ENCODE data around the gene PRORP.
"Not testable (repeated sequence)": the region's sequence is repeated elsewhere in the genome, so short reads cannot be mapped to it uniquely, and the experiment has no call there.

Gene PRORP

DNA sequence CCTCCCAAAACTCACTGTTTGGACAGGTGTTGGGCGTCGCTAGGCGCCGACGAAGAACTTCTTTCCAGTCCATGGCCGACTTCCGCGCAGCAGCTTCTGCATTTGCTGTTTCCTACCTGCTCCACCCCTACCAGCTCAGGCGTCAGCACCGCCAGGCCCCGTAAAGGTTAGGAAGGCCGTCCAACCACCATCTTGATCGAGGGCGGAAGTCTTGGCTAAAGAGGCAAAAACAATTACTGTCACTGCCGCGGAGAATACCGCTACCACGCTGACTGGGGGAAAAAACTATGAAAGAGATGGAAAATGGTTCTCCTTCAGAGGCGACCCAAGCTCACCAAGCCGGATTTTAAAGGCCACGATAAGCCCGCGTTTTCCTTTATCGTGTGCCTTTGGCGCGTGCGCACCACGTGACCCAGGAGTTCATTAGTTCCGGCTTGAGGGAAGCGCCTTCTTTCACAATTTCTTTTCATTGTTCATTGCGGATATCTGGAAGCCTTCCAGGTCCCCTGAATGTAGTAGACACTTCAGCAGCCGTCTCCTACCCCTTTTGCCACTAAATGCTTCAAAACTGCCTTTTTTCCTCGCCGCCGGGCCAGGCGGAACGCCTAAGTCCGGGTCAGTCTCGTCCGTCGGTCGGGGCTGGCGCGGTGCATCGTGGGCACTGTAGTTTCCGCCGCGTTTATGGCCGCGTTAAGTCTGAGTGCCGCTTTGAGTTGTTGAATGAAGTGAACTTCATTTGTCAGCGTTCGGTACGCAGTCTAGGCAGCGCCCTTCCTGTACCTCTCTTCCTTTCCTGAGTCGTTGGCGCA, at the start of gene PRORP, which contains the start of gene PPP2R3C:
PRORP (plus strand) TSS at position 666 of the 809 bp plus-strand sequence. CDS start 694 bp downstream, outside the sequence.
PPP2R3C (minus strand) TSS at position 104 of the 809 bp plus-strand sequence; CDS start at position 73, 31 bp downstream.
- peak; percentile 97 for DNase-seq

GRCh38 chr14:35073486-35073885, 48.9 kb upstream of the PRORP start:
- DNase-seq: peak; percentile 70

DNA sequence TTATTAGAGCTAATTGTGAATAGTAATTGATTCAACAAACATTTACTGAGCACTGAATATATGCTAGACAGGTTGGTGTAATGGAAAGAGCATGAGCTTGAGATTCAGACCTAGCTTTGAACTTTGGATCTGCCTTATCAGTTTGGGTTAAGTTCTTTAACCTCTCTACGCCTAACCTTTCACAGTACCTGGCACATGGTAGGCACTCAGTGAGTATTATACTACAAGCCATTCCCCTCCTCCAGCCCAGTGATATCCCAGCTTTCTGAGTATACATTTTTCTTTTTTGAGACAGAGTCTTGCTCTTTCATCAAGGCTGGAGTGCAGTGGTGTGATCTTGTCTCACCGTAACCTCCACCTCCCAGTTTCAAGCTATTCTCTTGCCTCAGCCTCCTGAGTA, 44.3 kb upstream of the PRORP start:
- no peak for DNase-seq

DNA sequence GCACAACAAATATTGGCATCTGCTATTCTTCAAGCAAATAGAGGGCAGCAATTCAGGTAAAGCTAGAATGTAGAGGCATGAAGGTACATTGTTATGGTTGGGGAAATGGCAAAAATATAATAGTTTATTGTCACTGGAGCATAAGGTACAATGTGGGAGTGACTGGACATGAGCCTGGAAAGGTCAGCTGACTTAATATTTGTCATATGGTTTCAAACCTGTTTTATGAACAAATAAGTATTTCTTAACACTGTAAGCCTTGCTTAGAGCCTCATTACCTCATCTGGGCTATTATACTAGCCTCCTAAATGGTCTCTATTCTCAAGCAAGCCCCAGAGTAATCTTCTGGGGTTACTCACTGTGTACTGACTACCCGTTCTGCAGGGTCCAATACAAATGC, 42.6 kb upstream of the PRORP start:
- no peak for DNase-seq

DNA sequence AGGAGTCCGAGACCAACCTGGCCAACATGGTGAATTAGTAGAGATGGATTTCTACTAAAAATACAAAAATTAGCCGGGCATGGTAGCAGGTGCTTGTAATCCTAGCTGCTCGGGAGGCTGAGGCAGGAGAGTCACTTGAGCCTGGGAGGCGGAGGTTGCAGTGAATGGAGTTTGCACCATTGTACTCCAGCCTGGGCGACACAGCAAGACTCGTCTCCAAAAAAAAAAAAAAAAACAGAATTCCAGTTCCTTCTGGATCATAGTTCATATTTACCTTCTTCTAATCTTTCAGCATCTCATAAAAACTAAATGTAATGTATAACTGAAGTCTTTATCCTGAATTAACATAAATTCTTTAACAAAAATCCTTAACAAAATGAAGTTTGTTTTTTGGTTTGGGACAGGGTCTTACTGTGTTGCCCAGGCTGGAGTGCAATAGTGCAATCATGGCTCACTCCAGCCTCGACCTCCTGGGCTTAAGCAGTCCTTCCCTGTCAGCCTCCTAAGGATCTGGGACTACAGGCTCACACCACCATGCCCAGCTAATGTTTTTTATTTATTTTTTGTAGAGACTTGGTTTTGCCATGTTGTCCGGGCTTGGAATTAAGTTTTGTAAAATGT, 38.7 kb upstream of the PRORP start:
- no peak for DNase-seq

DNA sequence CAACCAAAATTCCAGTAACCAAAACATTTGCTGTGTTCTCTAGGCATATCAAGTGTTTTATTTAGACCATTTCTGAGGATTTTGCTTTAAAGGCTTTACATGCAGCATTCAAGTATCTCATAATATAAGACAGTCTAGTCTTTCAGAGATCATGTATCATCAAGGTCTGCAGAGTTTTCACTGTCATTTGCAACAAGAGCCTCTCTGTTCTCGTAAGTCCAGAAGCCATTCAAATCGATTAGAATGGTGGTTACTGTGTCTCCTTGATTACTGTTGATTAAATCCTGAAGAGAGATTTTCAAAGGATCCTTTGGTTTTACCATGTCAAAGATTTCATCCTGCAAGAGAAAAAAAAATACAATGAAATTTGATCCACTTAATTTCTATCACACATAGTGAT, 36.9 kb upstream of the PRORP start:
- no peak for DNase-seq

DNA sequence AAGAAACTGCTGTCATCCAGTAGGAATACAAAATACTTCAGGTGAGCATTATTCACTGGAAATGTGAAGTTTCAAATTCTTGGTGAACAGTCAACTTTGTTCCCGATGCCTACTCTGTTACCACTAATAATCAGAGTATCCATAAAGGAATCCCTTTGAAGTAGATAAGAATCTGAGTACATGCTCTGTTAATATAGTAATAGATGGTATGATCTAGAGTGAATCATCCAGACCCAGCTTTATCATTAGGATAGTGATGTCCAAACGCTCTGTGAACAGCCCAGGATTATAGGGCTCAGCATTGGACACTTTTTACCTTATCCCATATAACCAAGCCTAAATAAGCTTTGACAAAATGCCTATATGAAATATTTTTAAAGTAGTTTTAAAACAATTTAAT, 33.8 kb upstream of the PRORP start:
- DNase-seq: no peak

- DNase-seq: not testable (repeated sequence)
These were observed 27.7 kb upstream of the PRORP start for GRCh38 chr14:35094645-35095044.

- DNase-seq: no peak
These were observed 14.5 kb upstream of the PRORP start for GRCh38 chr14:35107866-35108265.

DNA sequence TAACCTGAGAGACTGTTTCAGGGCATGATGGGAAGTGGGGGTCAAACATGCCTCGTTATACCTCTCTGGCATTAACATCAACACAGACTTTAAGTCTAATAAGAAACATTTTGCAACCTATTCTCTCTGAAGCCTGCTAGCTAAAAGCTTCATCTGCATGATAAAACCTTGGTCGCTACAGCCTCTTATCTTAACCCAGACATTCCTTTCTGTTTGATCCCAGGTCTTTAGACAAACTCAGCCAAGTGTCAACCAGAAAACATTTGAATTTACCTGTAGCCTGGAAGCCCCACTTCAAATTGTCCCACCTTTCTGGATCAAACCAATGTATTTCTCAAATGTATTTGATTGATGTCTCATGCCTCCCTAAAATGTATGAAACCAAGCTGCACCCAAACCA, 9.7 kb upstream of the PRORP start:
- DNase-seq: peak; percentile 25

- DNase-seq: no peak
These were observed 8.9 kb upstream of the PRORP start for GRCh38 chr14:35113308-35113950.

GRCh38 chr14:35114036-35114435, 8.3 kb upstream of the PRORP start:
- DNase-seq: no peak

DNA sequence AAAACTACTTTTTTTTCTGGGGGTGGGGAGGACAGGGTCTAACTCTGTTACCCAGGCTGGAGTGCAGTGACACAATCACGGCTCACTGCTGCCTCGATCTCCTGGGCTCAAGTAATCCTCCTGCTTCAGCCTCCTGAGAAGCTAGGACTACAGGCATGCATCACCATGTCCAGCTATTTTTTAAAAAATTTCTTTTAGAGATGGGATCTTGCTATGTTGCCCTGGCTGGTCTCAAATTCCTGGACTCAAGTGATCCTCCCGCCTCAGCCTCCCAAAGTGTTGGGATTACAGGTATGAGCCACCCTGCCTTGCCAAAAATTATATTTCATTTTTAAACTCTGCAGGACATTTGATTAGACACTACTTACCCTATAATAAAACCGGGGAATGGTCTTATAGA, 6.1 kb upstream of the PRORP start:
- DNase-seq: no peak

DNA sequence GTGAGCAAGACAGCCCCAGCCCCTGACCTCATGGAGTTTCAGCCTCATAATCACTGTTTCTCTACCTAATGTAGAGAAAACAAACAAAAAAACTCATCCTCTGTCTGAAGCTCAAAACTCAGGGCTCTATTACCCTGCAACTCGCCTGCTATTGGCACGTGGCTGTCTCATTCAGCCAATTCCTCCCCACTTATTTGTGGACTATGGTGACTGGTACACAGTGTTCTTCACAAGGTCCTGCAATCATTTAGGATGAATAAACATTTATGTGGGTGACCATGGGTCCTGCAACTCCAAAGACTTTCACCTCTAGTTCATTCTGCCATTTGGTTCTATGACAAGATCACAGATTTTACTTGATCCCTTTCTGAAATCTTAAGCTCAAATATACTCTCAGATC, 5.2 kb upstream of the PRORP start:
- no peak for DNase-seq

DNA sequence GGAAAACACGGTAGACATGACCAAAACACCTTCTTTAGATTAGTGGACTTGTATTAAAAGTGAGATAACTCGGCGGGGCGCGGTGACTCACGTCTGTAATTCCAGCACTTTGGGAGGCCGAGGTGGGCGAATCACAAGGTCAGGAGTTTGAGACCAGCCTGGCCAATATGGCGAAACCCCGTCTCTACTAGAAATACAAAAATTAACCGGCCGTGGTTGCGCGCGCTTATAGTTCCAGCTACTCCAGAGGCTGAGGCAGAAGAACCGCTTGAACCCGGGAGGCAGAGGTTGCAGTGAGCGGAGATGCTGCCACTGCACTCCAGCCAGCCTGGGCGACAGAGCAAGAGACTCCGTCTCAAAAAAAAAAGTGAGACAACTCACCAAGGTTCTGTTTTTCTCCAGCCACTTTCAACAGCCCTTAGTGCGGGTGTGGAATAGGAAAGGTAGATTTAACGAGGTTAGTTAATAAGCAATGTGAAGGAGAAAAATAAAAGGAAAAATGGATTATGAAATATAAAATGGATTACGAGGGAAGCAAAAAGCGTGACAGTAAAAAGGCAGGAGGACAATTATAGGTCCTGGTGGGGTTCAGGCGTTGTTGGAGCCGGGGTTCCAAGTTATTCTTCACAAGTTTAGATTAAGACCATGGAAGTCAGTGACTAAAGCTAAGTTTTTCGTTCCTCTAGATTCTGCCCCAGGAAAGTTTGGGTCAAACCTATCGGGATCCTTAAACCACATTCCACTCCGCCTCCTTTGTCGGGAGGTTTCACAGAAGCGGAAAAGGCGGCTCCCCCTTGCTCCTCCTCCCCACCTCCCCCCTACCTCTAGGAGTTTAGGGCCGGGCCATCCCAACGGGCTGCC, 1.1 kb upstream of the PRORP start:
- DNase-seq: no peak

DNA sequence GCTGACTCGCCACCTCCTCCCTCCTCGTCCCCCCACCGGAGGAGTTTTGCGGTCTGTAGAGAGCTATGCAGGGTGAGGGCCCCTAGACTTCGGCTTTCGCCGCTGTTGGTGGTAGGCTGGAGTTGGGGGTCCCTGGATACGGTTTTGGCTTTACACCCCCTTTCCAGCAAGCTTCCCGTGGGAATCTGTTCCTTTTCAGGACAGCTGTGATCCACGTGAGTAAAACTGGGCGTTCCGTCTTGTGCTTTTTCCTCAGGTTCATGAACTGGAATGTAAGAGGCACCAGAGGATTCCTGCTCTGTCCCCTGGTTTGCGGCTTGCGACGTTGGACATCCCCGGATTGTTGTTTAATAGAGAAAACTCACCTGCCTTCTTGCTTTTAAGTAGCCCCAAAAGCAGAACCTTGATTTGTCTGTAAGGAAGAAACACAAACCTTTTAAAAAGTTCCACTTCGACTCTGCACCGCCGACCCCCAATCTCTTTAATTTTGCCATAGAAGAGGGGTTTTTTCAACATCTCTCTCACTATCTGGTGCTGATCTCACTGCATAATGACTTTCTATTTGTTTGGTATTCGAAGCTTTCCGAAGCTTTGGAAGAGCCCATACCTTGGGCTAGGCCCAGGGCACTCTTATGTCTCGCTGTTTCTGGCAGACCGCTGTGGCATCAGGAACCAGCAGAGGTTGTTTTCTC, 490 bp downstream of the PRORP start:
- DNase-seq: peak; percentile 26

- no peak for DNase-seq
These were observed 994 bp downstream of the PRORP start for GRCh38 chr14:35123388-35123703.

DNA sequence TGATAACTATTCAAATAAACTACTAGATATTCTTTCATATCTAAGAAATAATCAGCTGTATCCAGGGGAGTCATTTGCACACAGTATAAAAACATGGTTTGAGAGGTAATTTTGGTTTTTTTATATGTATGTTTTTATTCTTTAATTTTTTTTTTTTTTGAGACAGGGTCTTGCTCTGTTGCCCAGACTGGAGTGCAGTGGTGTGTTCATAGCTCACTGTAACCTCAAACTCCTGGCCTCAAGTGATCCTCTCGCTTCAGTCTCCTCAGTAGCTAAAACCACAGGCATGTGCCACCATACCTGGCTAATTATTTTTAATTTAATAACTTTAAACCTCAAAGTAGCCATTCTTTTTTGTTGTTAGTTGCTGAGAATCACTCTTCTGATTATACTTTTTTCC, 1.8 kb downstream of the PRORP start:
- DNase-seq: no peak

- DNase-seq: peak; percentile 21
These were observed 11.4 kb downstream of the PRORP start for GRCh38 chr14:35133542-35134328.

DNA sequence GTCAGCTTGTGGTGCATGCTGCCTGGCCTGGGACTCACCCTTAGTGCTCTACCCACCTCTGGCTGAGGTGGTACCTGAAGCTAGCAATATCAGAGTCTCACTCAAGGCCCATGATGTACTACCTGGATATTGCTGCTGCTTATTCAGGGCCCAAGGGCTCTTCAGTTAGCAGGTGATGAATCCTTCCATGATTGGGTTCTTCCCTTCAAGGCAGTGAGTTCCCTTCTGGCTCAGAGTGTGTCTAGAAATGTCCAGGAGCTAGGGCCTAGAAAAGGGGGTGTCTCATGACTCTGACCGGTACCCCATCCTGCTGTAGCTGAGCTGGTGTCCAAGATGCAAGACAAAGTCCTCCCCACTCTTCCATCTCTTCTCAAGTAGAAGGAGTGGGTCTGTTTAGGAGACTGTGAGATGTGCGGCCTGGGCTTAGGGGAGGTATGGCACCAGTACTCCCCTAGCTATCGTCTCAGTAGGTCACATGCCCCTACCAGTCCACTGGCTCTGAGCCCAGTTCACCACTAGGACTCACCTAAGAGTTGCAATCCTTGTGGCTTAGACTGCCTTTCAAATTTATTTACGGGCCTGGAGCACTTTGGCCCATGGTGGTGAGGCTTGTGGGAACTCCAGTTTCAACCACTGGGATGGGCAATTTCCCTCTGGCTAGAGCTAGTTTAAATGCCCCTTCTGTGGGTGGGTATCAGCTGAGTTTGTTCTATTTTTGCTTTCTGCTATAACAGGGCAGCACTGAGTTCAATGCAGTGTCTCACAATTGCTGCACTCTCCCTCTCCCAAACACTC, 12.2 kb downstream of the PRORP start:
- DNase-seq: no peak

- DNase-seq: no peak
These were observed 16.2 kb downstream of the PRORP start for GRCh38 chr14:35138585-35138984.
